ENCODE results near the gene C1orf21.
A peak's percentile ranks its signal among the peaks of the same experiment; 100 is the strongest.

Gene C1orf21

GRCh38 chr1:184455786-184456185 is 69.0 kb downstream of the C1orf21 start:
- no peak for DNase-seq

DNA sequence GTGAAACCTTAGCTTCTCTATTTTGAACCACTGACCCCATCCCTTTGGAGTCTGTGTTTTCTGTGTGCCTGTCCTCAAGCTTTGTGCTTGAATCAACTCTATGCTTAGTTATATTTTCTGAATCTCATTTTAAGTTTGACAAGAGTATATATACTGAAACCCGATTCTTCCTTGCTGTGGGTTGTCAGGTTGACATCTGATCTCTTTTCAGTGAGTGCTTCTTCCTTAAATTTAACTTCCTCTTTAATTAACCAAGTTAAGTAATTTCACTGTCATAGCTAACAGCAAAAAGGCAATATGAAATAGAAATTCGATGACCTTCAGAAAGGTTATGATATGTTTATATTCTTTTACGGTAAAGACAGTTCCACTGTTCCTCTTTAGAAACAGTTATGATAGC is 69.4 kb downstream of the C1orf21 start:
- no peak for DNase-seq

GRCh38 chr1:184457500-184457899 is 70.7 kb downstream of the C1orf21 start:
- DNase-seq = no peak

DNA sequence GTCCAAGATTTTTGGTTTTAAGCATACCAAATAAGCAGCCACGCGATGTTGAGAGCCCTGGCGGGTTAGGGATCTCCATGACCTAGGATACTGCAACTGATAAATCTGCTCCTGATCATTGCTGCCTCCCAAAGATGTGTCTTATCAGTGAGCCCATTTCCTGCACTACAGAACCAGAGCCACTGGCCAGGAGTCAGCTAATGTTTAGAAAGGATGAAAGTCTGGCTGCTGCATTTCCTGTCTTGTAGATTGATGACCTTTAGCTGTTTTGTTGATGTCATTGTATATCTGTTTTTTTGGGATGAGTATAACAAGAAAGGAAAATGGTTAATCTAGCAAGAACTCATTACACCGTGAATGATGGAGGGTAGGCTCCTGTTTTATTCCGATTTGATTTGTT is 74.5 kb downstream of the C1orf21 start:
- DNase-seq = no peak

DNA sequence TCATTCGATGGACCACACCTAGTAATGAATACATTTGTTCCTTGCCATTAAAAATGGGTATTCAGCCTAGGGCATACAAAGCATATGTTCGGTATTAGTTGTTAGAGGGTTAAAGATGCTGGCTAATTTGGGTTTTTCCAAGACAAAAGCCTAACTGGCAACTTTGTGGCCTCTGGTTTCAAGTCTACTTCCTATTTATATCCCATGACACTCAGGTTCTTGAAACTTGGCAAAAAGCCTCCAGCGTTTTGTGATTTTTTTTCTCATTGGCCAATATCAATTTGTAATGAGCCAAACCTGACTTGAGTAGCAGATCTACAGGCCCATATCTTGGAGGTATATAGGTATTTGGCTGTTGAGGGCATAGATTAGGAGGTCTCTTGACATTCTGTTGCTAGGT is 75.3 kb downstream of the C1orf21 start:
- no peak for DNase-seq

GRCh38 chr1:184462990-184463389 is 76.2 kb downstream of the C1orf21 start:
- DNase-seq = no peak

DNA sequence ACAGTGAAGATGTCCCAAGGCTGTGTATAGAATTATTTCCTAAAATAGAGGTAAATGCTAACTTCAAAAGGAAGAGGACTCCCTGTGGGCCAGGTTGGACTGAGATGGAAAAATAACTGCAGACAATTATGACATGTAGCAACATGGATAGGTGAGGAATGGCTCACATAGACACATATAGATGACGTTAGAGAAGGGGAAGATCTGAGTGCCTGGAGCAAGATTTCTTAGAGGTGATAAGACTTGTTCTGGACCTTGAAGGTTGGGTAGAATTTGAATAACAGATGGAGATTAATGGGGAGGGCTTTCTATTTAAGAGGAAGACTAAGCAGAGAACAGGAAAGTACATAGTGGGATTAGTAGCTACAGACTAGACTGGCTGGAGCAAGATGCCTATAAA is 76.9 kb downstream of the C1orf21 start:
- DNase-seq = no peak

- no peak for DNase-seq
Observed at GRCh38 chr1:184464757-184465156, 77.9 kb downstream of the C1orf21 start.

GRCh38 chr1:184465489-184466146 is 78.8 kb downstream of the C1orf21 start:
- DNase-seq = peak; percentile 25

- no peak for DNase-seq
Observed at GRCh38 chr1:184467295-184467694, 80.5 kb downstream of the C1orf21 start.

GRCh38 chr1:184469396-184469795 is 82.6 kb downstream of the C1orf21 start:
- no peak for DNase-seq

DNA sequence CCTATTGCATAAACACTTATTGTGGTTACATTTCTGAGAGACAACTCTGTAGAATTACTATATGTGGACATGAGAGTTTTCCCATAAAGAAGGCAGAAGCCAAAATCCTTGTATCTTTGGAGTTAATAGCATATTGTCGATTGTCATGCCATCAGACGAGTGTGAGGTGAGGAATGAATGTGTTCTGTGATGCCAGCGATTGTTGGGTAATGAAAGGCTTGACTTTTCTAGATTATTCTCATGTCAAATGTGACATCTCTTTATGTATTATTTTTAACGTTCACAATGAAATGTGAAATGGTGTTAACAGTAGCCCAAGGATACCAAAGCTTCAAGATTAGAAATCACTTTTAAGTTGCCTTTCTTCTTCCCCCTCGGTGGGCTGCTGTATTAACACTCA is 84.9 kb downstream of the C1orf21 start:
- DNase-seq = no peak

GRCh38 chr1:184472136-184472535 is 85.3 kb downstream of the C1orf21 start:
- DNase-seq = no peak

GRCh38 chr1:184473176-184473966 is 86.5 kb downstream of the C1orf21 start:
- no peak for DNase-seq

DNA sequence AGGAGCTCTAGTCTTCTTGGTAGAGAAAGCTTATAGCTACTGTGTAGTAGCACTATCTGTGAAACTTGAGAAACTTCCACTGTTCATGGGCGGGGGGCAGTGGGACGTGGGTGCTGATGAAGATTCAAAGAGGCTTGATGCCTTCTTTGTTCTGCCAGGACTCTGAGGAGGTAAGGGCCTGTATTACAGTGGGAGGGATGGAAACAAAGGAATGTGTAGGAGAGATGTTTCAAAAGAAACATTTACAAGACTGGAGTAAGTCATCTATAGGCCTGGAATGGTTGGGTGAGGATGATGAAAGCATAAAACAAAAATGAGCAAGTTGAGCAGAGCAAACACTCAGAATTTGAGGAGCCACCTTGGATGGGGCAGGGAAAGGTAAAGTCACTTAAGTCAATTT is 89.4 kb downstream of the C1orf21 start:
- DNase-seq = no peak

- no peak for DNase-seq
Observed at GRCh38 chr1:184479435-184480167, 92.8 kb downstream of the C1orf21 start.

GRCh38 chr1:184480736-184481135 is 93.9 kb downstream of the C1orf21 start:
- no peak for DNase-seq

- no peak for DNase-seq
Observed at GRCh38 chr1:184482136-184482535, 95.3 kb downstream of the C1orf21 start.

- DNase-seq = no peak
Observed at GRCh38 chr1:184483101-184483683, 96.4 kb downstream of the C1orf21 start.

GRCh38 chr1:184485751-184486723 is 99.2 kb downstream of the C1orf21 start:
- DNase-seq = no peak

GRCh38 chr1:184486761-184487445 is 100.1 kb downstream of the C1orf21 start:
- no peak for DNase-seq
